HepG2 (cell line): Measurements from ENCODE around the gene MYO3B. TPM values are rescaled to one million over a fixed set of nuclear protein-coding genes. Genes with fewer than 3 reads are reported as not detected.

Experiments
- ATAC-seq: fragments of 200-7000 bp; cut with Tn5 transposase; 3 replicates; pipeline ENCODE4 v1.9.1; 2020; ENCODE audit warnings: mild to moderate bottlenecking, moderate library complexity
- BruUV-seq: library from RNA; stranded (reverse); fragments of 400-500 nt; replicated peaks from 2 replicates; lab custom pipeline; 2021; lab: Mats Ljungman, UMichigan
- CTCF ChIA-PET: fragments of 300-600 bp; formaldehyde crosslinking; extraction: SDS; loops from one replicate; lab custom pipeline; 2021; ENCODE audit warnings: low total read pairs, inconsistent platforms, low intra/inter-chr PET ratio; lab: Yijun Ruan, JAX
- POLR2A ChIA-PET: fragments of 350-600 bp; sonication (Branson Sonifier 250); formaldehyde crosslinking; loops from one replicate; lab custom pipeline; 2020; ENCODE audit warnings: antibody characterized with exemption, inconsistent platforms; lab: Yijun Ruan, JAX
- DNase-seq: peaks from one replicate; pipeline ENCODE4 v3.0.0-alpha.2; 2015; ENCODE audit warnings: low spot score
- FAIRE-seq: peaks from 3 replicates; lab custom pipeline; 2011; peaks lifted over from hg19 to GRCh38; lab: Jason Lieb, UNC
- H2AFZ ChIP-seq: one replicate; pipeline ENCODE4 v1.6.1; 2011; ENCODE audit warnings: low read length, inconsistent platforms
- H3K27ac ChIP-seq: fragments of 300-600 bp; 3 replicates; pipeline ENCODE4 v1.8.0; 2011; ENCODE audit warnings: mixed run types, mild to moderate bottlenecking, mixed read lengths, low read length, inconsistent platforms; ENCODE audit not compliant: insufficient read depth; ENCODE audit errors: extremely low read length
- H3K27me3 ChIP-seq, 2 experiments: fragments of 200-600 bp in 1 of 2; 2 replicates in 1 of 2; 3 replicates in 1 of 2; pipeline versions ENCODE4 v1.6.0 to v1.8.0; 2011; ENCODE audit warnings: low read length in 2 of 2, mild to moderate bottlenecking in 2 of 2, moderate library complexity in 2 of 2, inconsistent platforms in 1 of 2; ENCODE audit not compliant: insufficient read depth in 2 of 2, control insufficient read depth in 1 of 2
- H3K36me3 ChIP-seq, 2 experiments: fragments of 200-600 bp in 1 of 2; replicated peaks in 1 of 2; 2 replicates in 1 of 2; 3 replicates in 1 of 2; pipeline versions ENCODE4 v1.5.1 to v1.8.0; 2011; ENCODE audit warnings: low read length in 2 of 2, inconsistent platforms in 1 of 2; ENCODE audit not compliant: insufficient read depth in 2 of 2, control insufficient read depth in 1 of 2
- H3K4me1 ChIP-seq: 2 replicates; pipeline ENCODE4 v1.5.1; 2012; ENCODE audit warnings: low read length, inconsistent platforms; ENCODE audit not compliant: insufficient read depth
- H3K4me2 ChIP-seq: 2 replicates; pipeline ENCODE4 v1.6.0; 2011; ENCODE audit warnings: low read depth, low read length, inconsistent platforms
- H3K4me3 ChIP-seq, 3 experiments: fragments of 200-600 bp in 1 of 3; sonication (generic), shearing (Covaris generic) in 1 of 3; replicated peaks in 1 of 3; 2 replicates each; pipeline ENCODE4 v1.5.1; 2011 to 2016; ENCODE audit warnings: low read length in 3 of 3, inconsistent platforms in 2 of 3, low read depth in 2 of 3, mild to moderate bottlenecking in 2 of 3, control low read depth in 1 of 3, mixed read lengths in 1 of 3; ENCODE audit not compliant: insufficient read depth in 1 of 3
- H3K79me2 ChIP-seq: one replicate; pipeline ENCODE4 v1.6.1; 2011; ENCODE audit warnings: low read length, inconsistent platforms; ENCODE audit not compliant: insufficient read depth
- H3K9ac ChIP-seq: 2 replicates; pipeline ENCODE4 v1.6.0; 2011; ENCODE audit warnings: mild to moderate bottlenecking, low read depth, low read length, inconsistent platforms; ENCODE audit not compliant: insufficient read depth
- H3K9me3 ChIP-seq: 2 replicates; pipeline ENCODE4 v1.5.1; 2012; ENCODE audit warnings: mild to moderate bottlenecking, low read length
- H4K20me1 ChIP-seq: 2 replicates; pipeline ENCODE4 v1.6.0; 2011; ENCODE audit warnings: inconsistent platforms, mild to moderate bottlenecking, low read length, moderate library complexity; ENCODE audit not compliant: insufficient read depth
- CCDC6 ChIP-seq: sonication (generic); formaldehyde crosslinking; IDR thresholded peaks from 2 replicates; pipeline ENCODE4 v1.8.1; 2022; ENCODE audit warnings: mild to moderate bottlenecking, missing genetic modification reagents, moderate library complexity
- EHMT2 ChIP-seq: fragments of 200-600 bp; sonication (generic); IDR thresholded peaks from 2 replicates; pipeline ENCODE4 v1.7.0; 2017; ENCODE audit warnings: antibody characterized with exemption, low read depth, low read length, borderline replicate concordance
- POLR2AphosphoS2 ChIP-seq: IDR thresholded peaks from 2 replicates; pipeline ENCODE4 v1.6.1; 2011; ENCODE audit warnings: low read depth, low read length, improper control_type of control experiment
- RARA ChIP-seq: IDR thresholded peaks from 2 replicates; pipeline ENCODE4 v1.6.1; 2016; ENCODE audit warnings: missing genetic modification reagents, missing compliant biosample characterization
- STAG1 ChIP-seq: sonication (generic); formaldehyde crosslinking; IDR thresholded peaks from 2 replicates; pipeline ENCODE4 v1.4.0; 2020; ENCODE audit warnings: missing genetic modification reagents
- ZC3H13 ChIP-seq: sonication (generic); formaldehyde crosslinking; IDR thresholded peaks from 2 replicates; pipeline ENCODE4 v1.8.1; 2023; ENCODE audit warnings: mild to moderate bottlenecking, missing genetic modification reagents, moderate library complexity
- ZNF256 ChIP-seq: sonication (generic); formaldehyde crosslinking; conservative IDR thresholded peaks from 2 replicates; pipeline ENCODE4 v1.4.0; 2020; ENCODE audit warnings: missing genetic modification reagents
- ZNF614 ChIP-seq: IDR thresholded peaks from 2 replicates; pipeline ENCODE4 v1.6.1; 2018; ENCODE audit warnings: missing biosample characterization, missing genetic modification reagents, inconsistent platforms, borderline replicate concordance
- ZNF850 ChIP-seq: sonication (generic); formaldehyde crosslinking; conservative IDR thresholded peaks from 2 replicates; pipeline ENCODE4 v1.9.0; 2021; ENCODE audit warnings: mild to moderate bottlenecking, missing genetic modification reagents
- WGBS: methylation state at CpG from one replicate; pipeline ENCODE4 v1.1.6; 2017; ENCODE audit warnings: low lambda C conversion rate; 5-methylcytosine and 5-hydroxymethylcytosine counted together
- in situ Hi-C: cut with HindIII; loops from 2 replicates; pipeline ENCODE4 v1.10.0; 2017; ENCODE audit warnings: low pct_unique_long_range_greater_than_20kb; ENCODE audit not compliant: extremely low pct_ligation_motif_present
- intact Hi-C: fragments of 100-400 bp; cut with micrococcal nuclease; formaldehyde crosslinking; loops from one replicate; pipeline ENCODE4 v1.10.0; 2022; ENCODE audit not compliant: unreplicated experiment
- polyA plus RNA-seq, 8 experiments: library from polyadenylated mRNA; depleted of rRNA in 3 of 8; stranded (reverse) in 7 of 8; unstranded in 1 of 8; fragments of >200 nt; fragmentation: Illumina TruSeq in 4 of 8; extraction: Trizol in 4 of 8; gene quantifications; 2 replicates each; pipeline versions ENCODE4 v1.2.1 to v1.2.3, GENCODE V29; 2011 to 2016; ENCODE audit warnings: low read depth in 4 of 8, missing spikeins in 1 of 8, mixed read lengths in 1 of 8; ENCODE audit not compliant: insufficient read depth in 1 of 8
- total RNA-seq, 5 experiments: library from RNA; depleted of rRNA; stranded (reverse); fragments of >200 nt; fragmentation: Illumina TruSeq; extraction: Trizol; gene quantifications; 2 replicates each; pipeline ENCODE4 v1.2.3, GENCODE V29; 2016; ENCODE audit warnings: low read depth in 1 of 5
- TF ChIP-seq, protein P1 (sequence below): sonication (generic); formaldehyde crosslinking; IDR thresholded peaks from 2 replicates; pipeline ENCODE4 v1.5.0; 2020; ENCODE audit warnings: missing genetic modification reagents, mild to moderate bottlenecking, borderline replicate concordance
- TF ChIP-seq, protein P2 (sequence below): sonication (generic); formaldehyde crosslinking; IDR thresholded peaks from 2 replicates; pipeline ENCODE4 v1.5.1; 2020; ENCODE audit warnings: mild to moderate bottlenecking, moderate library complexity, missing genetic modification reagents
- TF ChIP-seq, protein P3 (sequence below): IDR thresholded peaks from 2 replicates; pipeline ENCODE4 v1.4.0; 2020; ENCODE audit warnings: mild to moderate bottlenecking, missing genetic modification reagents
- TF ChIP-seq, protein P4 (sequence below): sonication (generic); formaldehyde crosslinking; IDR thresholded peaks from 2 replicates; pipeline ENCODE4 v1.4.0; 2020; ENCODE audit warnings: missing genetic modification reagents

The MYO3B gene
- total and polyA plus RNA-seq, 2 of the 13 experiments (the other 11 are each of a cell fraction or from before 2014, with no cell fraction given) = 0.01 TPM; not detected in 1

DNA sequence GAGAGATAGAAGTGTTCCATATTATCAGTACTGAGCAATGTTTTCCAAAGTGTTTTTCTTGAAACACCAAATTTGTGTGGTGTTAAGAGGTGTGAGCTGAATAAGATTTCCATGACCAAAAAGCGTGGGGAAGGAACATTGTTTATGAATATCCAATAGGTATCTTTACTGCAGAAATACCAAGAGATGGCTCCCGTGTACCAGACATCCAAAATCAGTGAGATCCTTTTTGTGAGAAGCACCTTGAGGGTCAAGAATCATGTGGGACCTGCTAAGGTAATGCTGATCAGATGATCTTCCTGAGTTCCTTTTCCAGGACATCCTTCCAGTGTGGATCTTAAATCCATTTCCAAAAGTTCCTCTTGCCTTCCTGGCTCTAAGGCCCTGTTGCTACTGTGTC is 246.0 kb downstream of the MYO3B start:
- in situ Hi-C loops = no loop called here
- CTCF ChIA-PET = interaction anchor here (2.4 kb wide), 1 partner anchor 389 kb away, joined by 6 read pairs; no protein-coding TSS in a partner anchor
- FAIRE-seq = no peak
- TF ChIP-seq ZNF256 = no peak
- TF ChIP-seq ZNF614 (CRISPR knock-in tag) = no peak
- TF ChIP-seq CCDC6 (CRISPR knock-in tag) = no peak
- TF ChIP-seq, protein P1, sequence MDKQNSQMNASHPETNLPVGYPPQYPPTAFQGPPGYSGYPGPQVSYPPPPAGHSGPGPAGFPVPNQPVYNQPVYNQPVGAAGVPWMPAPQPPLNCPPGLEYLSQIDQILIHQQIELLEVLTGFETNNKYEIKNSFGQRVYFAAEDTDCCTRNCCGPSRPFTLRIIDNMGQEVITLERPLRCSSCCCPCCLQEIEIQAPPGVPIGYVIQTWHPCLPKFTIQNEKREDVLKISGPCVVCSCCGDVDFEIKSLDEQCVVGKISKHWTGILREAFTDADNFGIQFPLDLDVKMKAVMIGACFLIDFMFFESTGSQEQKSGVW = no peak
- no peak for TF ChIP-seq ZC3H13 (CRISPR knock-in tag)
- TF ChIP-seq, protein P2, sequence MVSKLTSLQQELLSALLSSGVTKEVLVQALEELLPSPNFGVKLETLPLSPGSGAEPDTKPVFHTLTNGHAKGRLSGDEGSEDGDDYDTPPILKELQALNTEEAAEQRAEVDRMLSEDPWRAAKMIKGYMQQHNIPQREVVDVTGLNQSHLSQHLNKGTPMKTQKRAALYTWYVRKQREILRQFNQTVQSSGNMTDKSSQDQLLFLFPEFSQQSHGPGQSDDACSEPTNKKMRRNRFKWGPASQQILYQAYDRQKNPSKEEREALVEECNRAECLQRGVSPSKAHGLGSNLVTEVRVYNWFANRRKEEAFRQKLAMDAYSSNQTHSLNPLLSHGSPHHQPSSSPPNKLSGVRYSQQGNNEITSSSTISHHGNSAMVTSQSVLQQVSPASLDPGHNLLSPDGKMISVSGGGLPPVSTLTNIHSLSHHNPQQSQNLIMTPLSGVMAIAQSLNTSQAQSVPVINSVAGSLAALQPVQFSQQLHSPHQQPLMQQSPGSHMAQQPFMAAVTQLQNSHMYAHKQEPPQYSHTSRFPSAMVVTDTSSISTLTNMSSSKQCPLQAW (CRISPR knock-in tag) = no peak
- no peak for TF ChIP-seq ZNF850 (CRISPR knock-in tag)
- TF ChIP-seq, protein P3, sequence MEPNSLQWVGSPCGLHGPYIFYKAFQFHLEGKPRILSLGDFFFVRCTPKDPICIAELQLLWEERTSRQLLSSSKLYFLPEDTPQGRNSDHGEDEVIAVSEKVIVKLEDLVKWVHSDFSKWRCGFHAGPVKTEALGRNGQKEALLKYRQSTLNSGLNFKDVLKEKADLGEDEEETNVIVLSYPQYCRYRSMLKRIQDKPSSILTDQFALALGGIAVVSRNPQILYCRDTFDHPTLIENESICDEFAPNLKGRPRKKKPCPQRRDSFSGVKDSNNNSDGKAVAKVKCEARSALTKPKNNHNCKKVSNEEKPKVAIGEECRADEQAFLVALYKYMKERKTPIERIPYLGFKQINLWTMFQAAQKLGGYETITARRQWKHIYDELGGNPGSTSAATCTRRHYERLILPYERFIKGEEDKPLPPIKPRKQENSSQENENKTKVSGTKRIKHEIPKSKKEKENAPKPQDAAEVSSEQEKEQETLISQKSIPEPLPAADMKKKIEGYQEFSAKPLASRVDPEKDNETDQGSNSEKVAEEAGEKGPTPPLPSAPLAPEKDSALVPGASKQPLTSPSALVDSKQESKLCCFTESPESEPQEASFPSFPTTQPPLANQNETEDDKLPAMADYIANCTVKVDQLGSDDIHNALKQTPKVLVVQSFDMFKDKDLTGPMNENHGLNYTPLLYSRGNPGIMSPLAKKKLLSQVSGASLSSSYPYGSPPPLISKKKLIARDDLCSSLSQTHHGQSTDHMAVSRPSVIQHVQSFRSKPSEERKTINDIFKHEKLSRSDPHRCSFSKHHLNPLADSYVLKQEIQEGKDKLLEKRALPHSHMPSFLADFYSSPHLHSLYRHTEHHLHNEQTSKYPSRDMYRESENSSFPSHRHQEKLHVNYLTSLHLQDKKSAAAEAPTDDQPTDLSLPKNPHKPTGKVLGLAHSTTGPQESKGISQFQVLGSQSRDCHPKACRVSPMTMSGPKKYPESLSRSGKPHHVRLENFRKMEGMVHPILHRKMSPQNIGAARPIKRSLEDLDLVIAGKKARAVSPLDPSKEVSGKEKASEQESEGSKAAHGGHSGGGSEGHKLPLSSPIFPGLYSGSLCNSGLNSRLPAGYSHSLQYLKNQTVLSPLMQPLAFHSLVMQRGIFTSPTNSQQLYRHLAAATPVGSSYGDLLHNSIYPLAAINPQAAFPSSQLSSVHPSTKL (CRISPR knock-in tag) = no peak
- TF ChIP-seq, protein P4, sequence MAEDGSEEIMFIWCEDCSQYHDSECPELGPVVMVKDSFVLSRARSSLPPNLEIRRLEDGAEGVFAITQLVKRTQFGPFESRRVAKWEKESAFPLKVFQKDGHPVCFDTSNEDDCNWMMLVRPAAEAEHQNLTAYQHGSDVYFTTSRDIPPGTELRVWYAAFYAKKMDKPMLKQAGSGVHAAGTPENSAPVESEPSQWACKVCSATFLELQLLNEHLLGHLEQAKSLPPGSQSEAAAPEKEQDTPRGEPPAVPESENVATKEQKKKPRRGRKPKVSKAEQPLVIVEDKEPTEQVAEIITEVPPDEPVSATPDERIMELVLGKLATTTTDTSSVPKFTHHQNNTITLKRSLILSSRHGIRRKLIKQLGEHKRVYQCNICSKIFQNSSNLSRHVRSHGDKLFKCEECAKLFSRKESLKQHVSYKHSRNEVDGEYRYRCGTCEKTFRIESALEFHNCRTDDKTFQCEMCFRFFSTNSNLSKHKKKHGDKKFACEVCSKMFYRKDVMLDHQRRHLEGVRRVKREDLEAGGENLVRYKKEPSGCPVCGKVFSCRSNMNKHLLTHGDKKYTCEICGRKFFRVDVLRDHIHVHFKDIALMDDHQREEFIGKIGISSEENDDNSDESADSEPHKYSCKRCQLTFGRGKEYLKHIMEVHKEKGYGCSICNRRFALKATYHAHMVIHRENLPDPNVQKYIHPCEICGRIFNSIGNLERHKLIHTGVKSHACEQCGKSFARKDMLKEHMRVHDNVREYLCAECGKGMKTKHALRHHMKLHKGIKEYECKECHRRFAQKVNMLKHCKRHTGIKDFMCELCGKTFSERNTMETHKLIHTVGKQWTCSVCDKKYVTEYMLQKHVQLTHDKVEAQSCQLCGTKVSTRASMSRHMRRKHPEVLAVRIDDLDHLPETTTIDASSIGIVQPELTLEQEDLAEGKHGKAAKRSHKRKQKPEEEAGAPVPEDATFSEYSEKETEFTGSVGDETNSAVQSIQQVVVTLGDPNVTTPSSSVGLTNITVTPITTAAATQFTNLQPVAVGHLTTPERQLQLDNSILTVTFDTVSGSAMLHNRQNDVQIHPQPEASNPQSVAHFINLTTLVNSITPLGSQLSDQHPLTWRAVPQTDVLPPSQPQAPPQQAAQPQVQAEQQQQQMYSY (CRISPR knock-in tag) = no peak
- no peak for TF ChIP-seq POLR2AphosphoS2
- TF ChIP-seq EHMT2 = no peak
- no peak for TF ChIP-seq RARA (CRISPR knock-in tag)
- TF ChIP-seq STAG1 (CRISPR knock-in tag) = peak; percentile 71

More for the DNA sequence above, 246.0 kb downstream of the MYO3B start:
- ATAC-seq = no peak
- H3K9ac ChIP-seq = no peak overlapping the region
- peaks cover 0 to 22% of the 10 kb centered on the region in 2 experiments; a peak in 4 of 5 replicates for H3K27me3 ChIP-seq
- H3K4me1 ChIP-seq = peaks cover 26% of the 10 kb centered on the region
- no peak overlapping the region for H3K4me2 ChIP-seq
- no peak for DNase-seq
- WGBS = 45% methylated on average over 2 of the region's 2 CpGs
- POLR2A ChIA-PET = interaction anchor here (1.1 to 2.7 kb wide), 2 partner anchors 31 to 106 kb away, joined by 3 to 14 read pairs; no protein-coding TSS in a partner anchor
- no peaks in the 10 kb centered on the region for H3K79me2 ChIP-seq
- H3K9me3 ChIP-seq = no peaks in the 10 kb centered on the region
- no peak overlapping the region for H2AFZ ChIP-seq
- H3K36me3 ChIP-seq = no peaks in the 10 kb centered on the region
- no peak overlapping the region for H3K4me3 ChIP-seq
- intact Hi-C loops = no loop called here
- H3K27ac ChIP-seq = no peak overlapping the region
- H4K20me1 ChIP-seq = no peaks in the 10 kb centered on the region
- no TSS peak for BruUV-seq
